OCI-LY3 (cell line): ENCODE results near the gene DSCAM.

Experiments used
- H2AFZ ChIP-seq: fragments of 200-600, 300-600 bp; shearing (Covaris generic); 2 replicates; pipeline ENCODE4 v1.6.0; 2014; ENCODE audit warnings: antibody characterized with exemption, low read depth, low read length
- H3K27ac ChIP-seq: fragments of 200-600, 300-600 bp; sonication (generic); 2 replicates; pipeline ENCODE4 v1.5.1; 2014; ENCODE audit warnings: mild to moderate bottlenecking, low read length, moderate library complexity, mixed read lengths
- H3K27me3 ChIP-seq: fragments of 200-600, 300-600 bp; sonication (generic); 2 replicates; pipeline ENCODE4 v1.6.1; 2014; ENCODE audit warnings: low read depth, low read length, mixed read lengths
- H3K36me3 ChIP-seq: fragments of 200-600, 300-600 bp; sonication (generic); replicated peaks from 2 replicates; pipeline ENCODE3; 2014; ENCODE audit warnings: low read depth, low read length, mixed read lengths
- H3K4me1 ChIP-seq: fragments of 300-600, 200-600 bp; sonication (generic); 2 replicates; pipeline ENCODE4 v1.6.1; 2014; ENCODE audit warnings: low read length, mixed read lengths
- H3K4me2 ChIP-seq: fragments of 200-600, 300-600 bp; sonication (generic); 2 replicates; pipeline ENCODE4 v1.6.1; 2014; ENCODE audit warnings: low read length, mixed read lengths
- H3K4me3 ChIP-seq: fragments of 300-600, 200-600 bp; sonication (generic); 2 replicates; pipeline ENCODE4 v1.5.1; 2014; ENCODE audit warnings: antibody characterized with exemption, mild to moderate bottlenecking, low read length, moderate library complexity
- H3K79me2 ChIP-seq: fragments of 300-600, 200-600 bp; shearing (Covaris generic); 2 replicates; pipeline ENCODE4 v1.6.1; 2014; ENCODE audit warnings: mild to moderate bottlenecking, low read length, mixed read lengths
- H3K9ac ChIP-seq: fragments of 300-600, 200-600 bp; shearing (Covaris generic); 2 replicates; pipeline ENCODE4 v1.6.0; 2014; ENCODE audit warnings: mild to moderate bottlenecking, low read length, moderate library complexity
- H3K9me3 ChIP-seq: fragments of 200-600, 300-600 bp; shearing (Covaris generic); 2 replicates; pipeline ENCODE4 v1.6.1; 2014; ENCODE audit warnings: low read length, mixed read lengths; ENCODE audit not compliant: insufficient read depth
- H4K20me1 ChIP-seq: fragments of 200-600, 300-600 bp; sonication (generic); 2 replicates; pipeline ENCODE4 v1.6.1; 2016; ENCODE audit warnings: low read length, mixed read lengths; ENCODE audit not compliant: insufficient read depth
- EZH2phosphoT487 ChIP-seq: fragments of 200-600 bp; shearing (Covaris generic); IDR thresholded peaks from 2 replicates; pipeline ENCODE4 v1.6.1; 2018; ENCODE audit warnings: antibody characterized with exemption, mixed run types, low read depth
- TF ChIP-seq, protein P1 (sequence below): fragments of 200-600, 300-600 bp; sonication (generic); IDR thresholded peaks from 2 replicates; pipeline ENCODE4 v1.5.1; 2014; ENCODE audit warnings: antibody characterized with exemption, low read length, low read depth

DSCAM gene

DNA sequence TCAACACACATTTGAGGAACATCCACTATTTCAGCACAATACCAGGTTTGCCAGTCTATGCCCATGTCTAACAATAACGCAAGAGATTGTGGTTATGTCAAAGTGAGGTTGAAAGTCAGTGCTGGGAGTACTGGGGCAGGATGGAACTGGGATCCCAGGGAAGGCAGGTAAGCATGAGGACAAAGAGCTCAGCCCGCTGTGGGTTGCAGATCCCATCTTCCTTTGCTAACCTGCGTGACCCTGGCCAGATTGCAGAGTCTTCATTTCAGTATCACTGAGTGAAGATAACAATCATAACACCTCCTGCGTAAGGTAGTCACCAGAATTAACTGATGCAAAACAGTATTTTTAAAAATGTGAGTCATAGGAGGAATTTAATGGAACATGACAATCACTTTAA is 729.7 kb downstream of the DSCAM start:
- Histone ChIP-seq H2AFZ (no peak overlapping the region), H3K4me3 (no peak overlapping the region), H3K9ac (no peak overlapping the region), H3K4me1 (no peaks in the 10 kb centered on the region), H3K27me3 (no peaks in the 10 kb centered on the region), H4K20me1 (no peaks in the 10 kb centered on the region), H3K79me2 (no peaks in the 10 kb centered on the region), H3K9me3 (no peaks in the 10 kb centered on the region), H3K36me3 (no peaks in the 10 kb centered on the region), H3K4me2 (no peak overlapping the region), H3K27ac (no peak overlapping the region)
- TF ChIP-seq EZH2phosphoT487 = no peak
- TF ChIP-seq, protein P1, sequence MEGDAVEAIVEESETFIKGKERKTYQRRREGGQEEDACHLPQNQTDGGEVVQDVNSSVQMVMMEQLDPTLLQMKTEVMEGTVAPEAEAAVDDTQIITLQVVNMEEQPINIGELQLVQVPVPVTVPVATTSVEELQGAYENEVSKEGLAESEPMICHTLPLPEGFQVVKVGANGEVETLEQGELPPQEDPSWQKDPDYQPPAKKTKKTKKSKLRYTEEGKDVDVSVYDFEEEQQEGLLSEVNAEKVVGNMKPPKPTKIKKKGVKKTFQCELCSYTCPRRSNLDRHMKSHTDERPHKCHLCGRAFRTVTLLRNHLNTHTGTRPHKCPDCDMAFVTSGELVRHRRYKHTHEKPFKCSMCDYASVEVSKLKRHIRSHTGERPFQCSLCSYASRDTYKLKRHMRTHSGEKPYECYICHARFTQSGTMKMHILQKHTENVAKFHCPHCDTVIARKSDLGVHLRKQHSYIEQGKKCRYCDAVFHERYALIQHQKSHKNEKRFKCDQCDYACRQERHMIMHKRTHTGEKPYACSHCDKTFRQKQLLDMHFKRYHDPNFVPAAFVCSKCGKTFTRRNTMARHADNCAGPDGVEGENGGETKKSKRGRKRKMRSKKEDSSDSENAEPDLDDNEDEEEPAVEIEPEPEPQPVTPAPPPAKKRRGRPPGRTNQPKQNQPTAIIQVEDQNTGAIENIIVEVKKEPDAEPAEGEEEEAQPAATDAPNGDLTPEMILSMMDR = no peak

- Histone ChIP-seq H3K4me2 (no peak overlapping the region), H3K27me3 (no peaks in the 10 kb centered on the region), H3K9ac (no peak overlapping the region), H3K9me3 (no peaks in the 10 kb centered on the region), H3K79me2 (no peaks in the 10 kb centered on the region), H4K20me1 (no peaks in the 10 kb centered on the region), H2AFZ (no peak overlapping the region), H3K36me3 (no peaks in the 10 kb centered on the region), H3K4me1 (no peaks in the 10 kb centered on the region), H3K27ac (no peak overlapping the region), H3K4me3 (no peak overlapping the region)
- TF ChIP-seq, protein P1 = no peak
- no peak for TF ChIP-seq EZH2phosphoT487
These were observed 731.2 kb downstream of the DSCAM start for GRCh38 chr21:40115775-40116174.

DNA sequence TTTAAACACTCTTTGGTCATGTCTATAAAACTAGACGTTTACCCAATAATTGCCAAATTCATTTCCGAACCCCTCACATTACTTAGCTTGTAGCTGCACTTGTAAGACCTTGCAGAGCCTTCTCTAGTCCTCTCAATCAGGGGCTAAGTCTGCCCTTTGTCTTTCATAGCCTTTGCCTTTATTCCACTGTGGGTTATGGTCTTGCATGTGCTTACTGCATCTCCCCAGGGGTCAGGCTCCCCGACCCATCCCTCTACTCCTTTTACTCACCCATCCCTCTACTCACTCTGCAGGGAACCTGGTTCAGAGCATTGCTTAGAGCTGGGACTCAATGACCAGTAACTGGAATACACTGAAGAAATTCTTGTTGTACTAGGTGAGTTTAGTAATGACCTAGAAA is 744.3 kb downstream of the DSCAM start:
- H3K79me2 ChIP-seq = no peaks in the 10 kb centered on the region

DNA sequence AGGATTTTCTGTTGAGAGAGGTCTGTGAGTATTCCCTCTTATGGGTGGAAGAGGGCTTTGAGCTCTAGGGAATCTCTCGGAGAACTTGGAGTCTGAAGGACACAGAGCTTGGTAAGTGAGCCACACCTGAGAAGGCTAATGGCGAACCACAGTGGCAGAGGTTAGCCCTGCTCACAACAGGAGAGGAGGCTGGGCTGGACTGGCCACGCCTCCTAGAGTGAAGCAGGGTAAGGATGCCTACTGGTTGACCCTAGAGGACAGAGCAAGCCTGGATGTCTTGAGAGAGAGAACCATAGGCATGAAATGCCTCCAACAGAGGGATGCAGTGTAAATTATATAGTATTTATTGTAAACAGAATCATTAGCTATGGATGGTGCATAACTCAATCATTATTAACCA is 747.1 kb downstream of the DSCAM start:
- H3K27me3 ChIP-seq = no peaks in the 10 kb centered on the region
- no peak overlapping the region for H3K27ac ChIP-seq
- TF ChIP-seq EZH2phosphoT487 = no peak
- TF ChIP-seq, protein P1 = no peak

More for the DNA sequence above, 744.3 kb downstream of the DSCAM start:
- Histone ChIP-seq H3K4me3 (no peak overlapping the region), H3K4me1 (no peaks in the 10 kb centered on the region), H3K27me3 (no peaks in the 10 kb centered on the region), H3K36me3 (no peaks in the 10 kb centered on the region), H4K20me1 (no peaks in the 10 kb centered on the region), H3K27ac (no peak overlapping the region), H3K4me2 (no peak overlapping the region), H2AFZ (no peak overlapping the region), H3K9me3 (no peaks in the 10 kb centered on the region), H3K9ac (no peak overlapping the region)
- TF ChIP-seq EZH2phosphoT487 = no peak
- TF ChIP-seq, protein P1 = no peak

More for the DNA sequence above, 747.1 kb downstream of the DSCAM start:
- no peaks in the 10 kb centered on the region for H4K20me1 ChIP-seq
- no peak overlapping the region for H3K9ac ChIP-seq
- no peak overlapping the region for H3K4me2 ChIP-seq
- no peak overlapping the region for H3K4me3 ChIP-seq
- H2AFZ ChIP-seq = no peak overlapping the region
- H3K36me3 ChIP-seq = no peaks in the 10 kb centered on the region
- no peaks in the 10 kb centered on the region for H3K9me3 ChIP-seq
- no peaks in the 10 kb centered on the region for H3K4me1 ChIP-seq
- no peaks in the 10 kb centered on the region for H3K79me2 ChIP-seq
